CD4-positive, alpha-beta T cell treated with Interleukin-4 for 1 hour (primary cell): ENCODE results near the gene JMJD6.

Source experiments
- DNase-seq, 2 donors: peaks; one replicate each; pipeline ENCODE4 v3.0.0-alpha.2; 2020 to 2022

Gene JMJD6

GRCh38 chr17:76697702-76698465 is 28.5 kb downstream of the JMJD6 start:
- DNase-seq = no peak

- DNase-seq = no peak
Measured at GRCh38 chr17:76696763-76697701, 29.4 kb downstream of the JMJD6 start.

GRCh38 chr17:76695059-76695831 is 31.2 kb downstream of the JMJD6 start:
- no peak for DNase-seq

GRCh38 chr17:76691379-76692191 is 34.8 kb downstream of the JMJD6 start:
- DNase-seq = no peak

GRCh38 chr17:76690596-76691280 is 35.7 kb downstream of the JMJD6 start:
- DNase-seq = no peak

- no peak for DNase-seq
Measured at GRCh38 chr17:76689859-76690258, 36.5 kb downstream of the JMJD6 start.

- DNase-seq = no peak
Measured at GRCh38 chr17:76688165-76688622, 38.2 kb downstream of the JMJD6 start.

- DNase-seq = no peak
Measured at GRCh38 chr17:76687298-76688164, 38.9 kb downstream of the JMJD6 start.

GRCh38 chr17:76686538-76687297 is 39.7 kb downstream of the JMJD6 start:
- no peak for DNase-seq

- no peak for DNase-seq
Measured at GRCh38 chr17:76685846-76686245, 40.6 kb downstream of the JMJD6 start.

- DNase-seq = no peak
Measured at GRCh38 chr17:76685366-76685765, 41.0 kb downstream of the JMJD6 start.

GRCh38 chr17:76684756-76685155 is 41.6 kb downstream of the JMJD6 start:
- DNase-seq = no peak

- no peak for DNase-seq
Measured at GRCh38 chr17:76683921-76684745, 42.3 kb downstream of the JMJD6 start.

GRCh38 chr17:76683011-76683755 is 43.2 kb downstream of the JMJD6 start:
- no peak for DNase-seq

GRCh38 chr17:76682296-76682695 is 44.1 kb downstream of the JMJD6 start:
- DNase-seq = peak in 1 of 2 donors; percentile 6

- DNase-seq = peak; percentile 75 to 77
Measured at GRCh38 chr17:76681222-76682137, 44.9 kb downstream of the JMJD6 start.

- DNase-seq = no peak
Measured at GRCh38 chr17:76679239-76679638, 47.2 kb downstream of the JMJD6 start.
